GM10266 (cell line): Measurements from ENCODE around the gene SDC4.
"Not testable (repeated sequence)": the region's sequence is repeated elsewhere in the genome, so short reads cannot be mapped to it uniquely, and the experiment has no call there.

Source experiments
- DNase-seq: peaks from one replicate; pipeline ENCODE4 v3.0.0; 2012; ENCODE audit errors: extremely low spot score
- TF ChIP-seq, protein P1 (sequence below): IDR thresholded peaks from 2 replicates; pipeline ENCODE4 v1.5.1; 2012; ENCODE audit warnings: mild to moderate bottlenecking, low read depth; ENCODE audit not compliant: control insufficient read depth, insufficient read depth; ENCODE audit errors: missing control alignments

Gene SDC4

DNA sequence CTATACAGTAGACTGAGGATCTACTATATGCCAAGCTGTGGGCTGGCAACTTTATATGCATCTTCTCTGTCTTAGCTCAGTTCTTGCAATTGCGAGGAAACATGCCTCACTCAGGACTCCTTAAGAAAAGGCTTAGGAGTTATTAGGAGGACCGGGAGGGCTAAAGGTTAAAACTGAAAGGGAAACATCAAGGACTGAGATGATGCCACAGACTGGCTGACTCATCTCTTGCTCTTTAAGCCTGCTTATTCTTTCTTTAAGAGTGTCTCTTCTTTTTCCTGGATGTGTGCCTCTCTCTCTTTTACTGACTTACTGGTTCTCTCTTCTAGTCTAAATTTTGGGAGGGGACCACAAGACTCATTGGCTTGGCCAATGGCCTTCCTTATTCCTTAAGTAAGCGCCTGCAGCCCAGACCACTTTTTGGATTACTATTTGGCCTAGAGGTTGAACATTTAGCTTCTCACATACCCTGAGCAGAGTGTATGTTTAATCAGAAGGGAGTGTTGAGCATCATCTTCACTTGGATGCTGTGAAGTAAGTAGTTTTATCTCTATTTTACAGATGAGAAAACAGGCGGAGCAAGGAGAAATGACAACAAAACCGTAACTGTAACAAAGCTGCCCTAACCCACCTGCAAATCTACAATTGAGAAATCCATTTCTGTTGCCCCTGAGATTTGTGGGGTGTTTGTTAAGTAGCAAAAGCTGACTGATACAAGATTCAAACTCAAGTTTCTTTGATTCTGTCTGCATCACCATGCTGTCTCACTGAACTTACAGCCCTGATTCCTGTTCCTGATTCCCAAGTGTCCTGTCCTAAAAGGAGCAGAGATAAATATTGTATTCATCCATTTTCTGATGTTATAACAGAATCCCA is 7.2 kb upstream of the SDC4 start:
- no peak for DNase-seq
- TF ChIP-seq, protein P1, sequence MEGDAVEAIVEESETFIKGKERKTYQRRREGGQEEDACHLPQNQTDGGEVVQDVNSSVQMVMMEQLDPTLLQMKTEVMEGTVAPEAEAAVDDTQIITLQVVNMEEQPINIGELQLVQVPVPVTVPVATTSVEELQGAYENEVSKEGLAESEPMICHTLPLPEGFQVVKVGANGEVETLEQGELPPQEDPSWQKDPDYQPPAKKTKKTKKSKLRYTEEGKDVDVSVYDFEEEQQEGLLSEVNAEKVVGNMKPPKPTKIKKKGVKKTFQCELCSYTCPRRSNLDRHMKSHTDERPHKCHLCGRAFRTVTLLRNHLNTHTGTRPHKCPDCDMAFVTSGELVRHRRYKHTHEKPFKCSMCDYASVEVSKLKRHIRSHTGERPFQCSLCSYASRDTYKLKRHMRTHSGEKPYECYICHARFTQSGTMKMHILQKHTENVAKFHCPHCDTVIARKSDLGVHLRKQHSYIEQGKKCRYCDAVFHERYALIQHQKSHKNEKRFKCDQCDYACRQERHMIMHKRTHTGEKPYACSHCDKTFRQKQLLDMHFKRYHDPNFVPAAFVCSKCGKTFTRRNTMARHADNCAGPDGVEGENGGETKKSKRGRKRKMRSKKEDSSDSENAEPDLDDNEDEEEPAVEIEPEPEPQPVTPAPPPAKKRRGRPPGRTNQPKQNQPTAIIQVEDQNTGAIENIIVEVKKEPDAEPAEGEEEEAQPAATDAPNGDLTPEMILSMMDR = no peak

DNA sequence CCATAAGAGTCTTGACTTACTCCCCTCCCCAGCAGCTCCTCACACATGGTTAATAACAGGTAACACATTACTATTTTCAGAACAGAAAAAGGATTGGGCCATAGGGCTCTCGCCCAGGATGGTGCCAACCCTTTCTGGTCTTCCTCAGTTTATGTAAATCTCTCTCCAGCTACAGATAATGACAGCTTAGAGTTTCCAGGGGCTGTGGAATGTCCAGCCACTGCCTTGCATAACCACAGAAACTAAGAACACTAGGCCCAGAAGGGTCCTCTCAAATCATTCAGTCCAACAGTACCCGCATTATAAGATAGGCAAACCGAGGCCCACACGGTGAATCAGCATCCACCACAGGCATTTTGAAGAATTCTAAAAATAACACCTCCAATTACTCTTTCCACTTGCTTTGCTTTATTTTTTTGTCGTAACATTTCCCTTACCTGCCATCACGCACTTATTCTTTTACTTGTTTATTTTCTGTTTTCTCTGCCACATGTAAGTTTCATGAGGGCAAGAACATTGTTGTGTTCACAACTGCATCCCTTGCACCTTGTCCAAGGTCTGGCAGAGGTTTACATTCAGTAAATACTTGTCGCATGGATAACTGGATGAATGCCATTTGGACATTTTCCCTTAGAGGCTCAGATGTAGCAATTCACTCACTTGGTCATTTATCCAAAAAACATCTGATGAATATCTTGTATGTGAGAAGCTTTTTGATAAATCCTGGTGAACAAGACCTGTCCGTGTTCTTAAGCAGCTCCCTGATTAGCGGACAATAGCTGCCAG is 6.4 kb upstream of the SDC4 start:
- no peak for DNase-seq
- TF ChIP-seq, protein P1 = no peak

DNA sequence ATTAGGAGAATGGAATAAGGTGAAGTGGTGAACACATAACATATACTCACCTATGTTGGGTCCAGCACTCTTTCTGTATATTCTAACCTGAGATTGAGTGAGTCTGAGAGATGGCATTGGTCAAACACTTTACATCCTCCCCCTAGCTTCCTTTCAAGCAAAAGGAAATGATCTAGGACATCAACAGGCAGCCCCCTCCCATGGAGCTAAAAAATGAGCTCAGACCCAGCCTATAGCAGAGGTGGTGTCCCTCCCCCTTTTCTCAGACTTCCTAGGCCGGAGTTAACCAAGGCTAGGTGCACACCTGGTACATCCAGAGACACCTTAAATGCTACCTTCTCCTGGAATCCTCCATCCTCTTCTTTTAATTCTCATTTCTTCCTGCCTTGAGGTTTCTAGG is 5.5 kb upstream of the SDC4 start:
- TF ChIP-seq, protein P1 = no peak
- DNase-seq = no peak

DNA sequence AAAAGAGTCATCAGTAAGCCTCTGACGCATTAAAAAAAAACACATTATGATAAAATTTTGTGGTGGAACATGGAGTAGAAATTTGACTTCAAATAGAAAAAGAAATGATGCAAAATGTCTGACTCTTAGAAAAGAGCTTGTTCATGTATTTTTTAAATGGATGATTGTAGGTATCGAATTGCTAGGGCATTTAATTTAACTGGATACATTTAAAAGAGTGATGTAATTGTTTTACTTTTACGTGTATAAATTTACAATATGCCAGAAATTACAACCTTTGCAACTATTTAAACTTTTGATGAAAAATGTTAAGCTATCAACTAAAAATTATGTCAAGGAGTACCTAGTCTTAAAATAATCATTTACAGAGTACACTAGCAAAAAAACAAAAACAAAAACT is 4.5 kb upstream of the SDC4 start:
- DNase-seq = no peak
- TF ChIP-seq, protein P1 = no peak

DNA sequence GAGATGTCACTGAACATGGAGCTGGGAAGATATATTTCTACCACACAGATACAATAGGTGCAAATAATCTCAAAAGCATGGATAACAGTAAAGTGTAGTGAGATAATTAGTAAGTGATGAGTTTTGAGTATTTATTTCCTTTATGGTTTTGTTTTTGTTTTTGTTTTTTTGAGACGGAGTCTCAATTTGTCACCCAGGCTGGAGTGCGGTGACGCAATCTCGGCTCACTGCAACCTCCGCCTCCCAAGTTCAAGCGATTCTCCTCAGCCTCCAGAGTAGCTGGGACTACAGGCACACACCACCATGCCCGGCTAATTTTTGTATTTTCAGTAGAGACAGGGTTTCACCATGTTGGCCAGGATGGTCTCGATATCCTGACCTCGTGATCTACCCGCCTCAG is 2.6 kb upstream of the SDC4 start:
- DNase-seq = not testable (repeated sequence)

DNA sequence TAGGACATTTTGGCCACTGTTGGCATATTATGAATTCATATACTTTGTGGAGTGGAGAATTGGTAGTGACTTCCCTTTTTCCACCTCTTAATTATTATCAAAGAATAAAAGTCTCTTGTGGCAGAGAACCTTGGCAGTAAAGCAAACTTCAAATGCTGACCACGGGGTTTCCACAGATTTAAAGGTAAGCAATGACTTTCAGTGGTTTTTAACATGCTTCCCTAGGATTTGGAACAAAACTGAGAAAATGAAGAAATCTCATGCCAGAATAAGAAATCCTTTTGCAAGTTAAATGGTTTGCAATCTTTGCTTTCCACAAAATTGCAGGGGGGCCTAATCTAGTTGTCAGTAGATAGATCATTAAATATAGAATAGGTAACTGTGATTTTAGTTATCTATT is 2.0 kb upstream of the SDC4 start:
- DNase-seq = no peak
- TF ChIP-seq, protein P1 = no peak

DNA sequence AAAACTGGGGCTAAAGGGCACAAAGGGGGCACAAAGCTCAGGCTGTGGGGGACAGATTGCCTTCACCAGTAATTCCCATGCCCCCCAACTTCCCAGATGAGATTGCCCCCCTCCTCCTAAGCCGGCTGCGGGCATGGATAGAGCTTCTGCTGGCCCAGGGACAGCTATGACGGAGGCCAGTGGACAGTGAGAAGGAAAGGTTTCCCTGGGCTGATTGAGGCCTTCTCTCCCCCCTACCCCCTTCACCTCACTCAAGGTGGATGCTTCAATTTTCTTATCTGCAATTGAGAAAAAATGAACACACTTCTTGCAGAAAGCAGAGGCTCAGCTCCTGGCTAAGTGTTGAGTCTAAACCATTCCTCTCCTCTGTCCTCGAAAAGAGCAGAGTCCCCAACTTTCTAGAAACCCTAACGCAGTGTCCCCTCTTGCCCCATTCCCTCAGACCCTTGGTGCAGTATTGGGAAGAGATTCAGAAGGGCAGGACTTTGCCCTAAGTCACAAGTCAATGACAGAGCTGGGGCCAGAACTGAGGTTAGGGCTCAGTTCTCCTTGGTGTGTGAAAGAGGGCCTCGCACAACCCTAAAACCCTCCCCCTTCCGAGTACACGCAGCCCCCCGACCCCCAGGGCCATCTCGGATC is 808 bp downstream of the SDC4 start:
- no peak for DNase-seq
- TF ChIP-seq, protein P1 = no peak
